ENCODE data around the gene GYG2. TPM values are rescaled to one million over a fixed set of nuclear protein-coding genes. Genes with fewer than 3 reads are reported as not detected.

Gene GYG2
- total and polyA plus RNA-seq, 2 of the 13 experiments (the other 11 are each of a cell fraction or from before 2014, with no cell fraction given): 20.0 to 24.3 TPM

- intact Hi-C loops (cut with micrococcal nuclease; ENCODE audit: unreplicated experiment): no loop called here
- H3K27me3 ChIP-seq (ENCODE audit: control insufficient read depth in 1 of 2, insufficient read depth in 2 of 2, low read length in 2 of 2): no peaks in the 10 kb centered on the region
- H3K79me2 ChIP-seq (ENCODE audit: insufficient read depth, low read length): no peaks in the 10 kb centered on the region
- POLR2A ChIA-PET: no interaction called here
- ATAC-seq (no peak), FAIRE-seq (no peak), DNase-seq (ENCODE audit: low spot score) (no peak)
- in situ Hi-C loops (cut with HindIII; ENCODE audit: extremely low pct_ligation_motif_present, low pct_unique_long_range_greater_than_20kb): no loop called here
- peaks cover 12% of the 10 kb centered on the region for H3K4me1 ChIP-seq (ENCODE audit: insufficient read depth, low read length)
- H3K36me3 ChIP-seq (replicated peaks in 1 of 2; ENCODE audit: control insufficient read depth in 1 of 2, insufficient read depth in 2 of 2, low read length in 2 of 2): peaks cover 0 to 20% of the 10 kb centered on the region in 2 experiments; a peak in 3 of 5 replicates
- H3K4me2 ChIP-seq (ENCODE audit: low read depth, low read length): no peak overlapping the region
- no TSS peak for BruUV-seq (replicated peaks)
- no peak overlapping the region for H3K4me3 ChIP-seq (replicated peaks in 1 of 3; ENCODE audit: insufficient read depth in 1 of 3, low read depth in 2 of 3, low read length in 3 of 3)
- H4K20me1 ChIP-seq (ENCODE audit: insufficient read depth, low read length): no peaks in the 10 kb centered on the region
- no peak overlapping the region for H3K27ac ChIP-seq (ENCODE audit: extremely low read length, insufficient read depth, low read length)
- 98% methylated on average over 3 of the region's 3 CpGs for WGBS (ENCODE audit: low lambda C conversion rate)
- no peak overlapping the region for H2AFZ ChIP-seq (ENCODE audit: low read length)
- H3K9me3 ChIP-seq (ENCODE audit: low read length): no peaks in the 10 kb centered on the region
- H3K9ac ChIP-seq (ENCODE audit: insufficient read depth, low read depth, low read length): no peak overlapping the region
- CTCF ChIA-PET (ENCODE audit: low intra/inter-chr PET ratio, low total read pairs): no interaction called here
- TF ChIP-seq HDAC2 (CRISPR knock-in tag; IDR thresholded peaks at IDR 0.05): no peak
- no peak for TF ChIP-seq ZNF558 (CRISPR knock-in tag; IDR thresholded peaks at IDR 0.05; ENCODE audit: borderline replicate concordance)
- TF ChIP-seq ZNF609 (CRISPR knock-in tag; IDR thresholded peaks at IDR 0.05; ENCODE audit: borderline replicate concordance): no peak
- TF ChIP-seq NR2F1 (CRISPR knock-in tag; IDR thresholded peaks at IDR 0.05): no peak
- no peak for TF ChIP-seq ZGPAT (CRISPR knock-in tag; IDR thresholded peaks at IDR 0.05)
- no peak for TF ChIP-seq ZNF350 (CRISPR knock-in tag; IDR thresholded peaks at IDR 0.05; ENCODE audit: borderline replicate concordance, low read depth)
- TF ChIP-seq XBP1 (CRISPR knock-in tag; IDR thresholded peaks at IDR 0.05): no peak
- TF ChIP-seq NR2C2 (CRISPR knock-in tag; IDR thresholded peaks at IDR 0.05; ENCODE audit: borderline replicate concordance): no peak
- TF ChIP-seq SP1 (IDR thresholded peaks at IDR 0.05): no peak
- no peak for TF ChIP-seq SP1 (CRISPR knock-in tag; IDR thresholded peaks at IDR 0.05)
- TF ChIP-seq ZNF281 (CRISPR knock-in tag; IDR thresholded peaks at IDR 0.05; ENCODE audit: borderline replicate concordance): no peak
- no peak for TF ChIP-seq BCL3 (CRISPR knock-in tag; IDR thresholded peaks at IDR 0.05)
- TF ChIP-seq NFIB (CRISPR knock-in tag; IDR thresholded peaks at IDR 0.05; ENCODE audit: borderline replicate concordance): no peak
- no peak for TF ChIP-seq ZNF251 (CRISPR knock-in tag; IDR thresholded peaks at IDR 0.05)
Measured at GRCh38 chrX:2857566-2857965, 28.8 kb downstream of the GYG2 start.
